Liver (tissue), 9 donors: ENCODE results near the gene CACNA1C. TPM values are rescaled to one million over a fixed set of nuclear protein-coding genes. Genes with fewer than 3 reads are reported as not detected.
"Not testable (repeated sequence)": the region's sequence is repeated elsewhere in the genome, so short reads cannot be mapped to it uniquely, and the experiment has no call there.

Experiments used
- DNase-seq: peaks from one replicate; pipeline ENCODE4 v3.0.0-alpha.2; 2017; ENCODE audit warnings: low spot score
- H3K27ac ChIP-seq, 2 donors: one replicate each; pipeline ENCODE4 v1.7.0; 2013; ENCODE audit warnings: inconsistent platforms in 2 of 2, low read length in 2 of 2, control low read depth in 1 of 2, low read depth in 1 of 2, mild to moderate bottlenecking in 1 of 2
- H3K27me3 ChIP-seq, 4 donors: one replicate each; pipeline versions ENCODE4 v1.6.1 to v1.7.0; 2013; ENCODE audit warnings: low read length in 3 of 4, inconsistent platforms in 1 of 4, mild to moderate bottlenecking in 1 of 4, moderate library complexity in 1 of 4; ENCODE audit not compliant: control insufficient read depth in 4 of 4, insufficient read depth in 4 of 4
- H3K36me3 ChIP-seq, 4 donors: one replicate each; pipeline versions ENCODE4 v1.6.1 to v1.7.0; 2013; ENCODE audit warnings: low read length in 3 of 4, mild to moderate bottlenecking in 3 of 4, low read depth in 1 of 4, moderate library complexity in 1 of 4; ENCODE audit not compliant: control insufficient read depth in 4 of 4, insufficient read depth in 3 of 4
- H3K4me1 ChIP-seq, 4 donors: one replicate each; pipeline versions ENCODE4 v1.6.1 to v1.7.0; 2013; ENCODE audit warnings: low read length in 3 of 4, mild to moderate bottlenecking in 3 of 4, moderate library complexity in 1 of 4; ENCODE audit not compliant: control insufficient read depth in 4 of 4, insufficient read depth in 4 of 4
- H3K4me3 ChIP-seq, 3 donors: one replicate each; pipeline versions ENCODE4 v1.6.1 to v1.7.0; 2013; ENCODE audit warnings: low read length in 3 of 3, control low read depth in 1 of 3, low read depth in 1 of 3, mild to moderate bottlenecking in 1 of 3
- H3K9ac ChIP-seq, 2 donors: one replicate each; pipeline ENCODE4 v1.7.0; 2013; ENCODE audit warnings: low read length in 2 of 2, mild to moderate bottlenecking in 2 of 2, moderate library complexity in 2 of 2, control low read depth in 1 of 2, low read depth in 1 of 2
- H3K9me3 ChIP-seq, 4 donors: one replicate each; pipeline versions ENCODE4 v1.6.1 to v1.7.0; 2013; ENCODE audit warnings: low read length in 3 of 4; ENCODE audit not compliant: control insufficient read depth in 4 of 4
- EGR1 ChIP-seq, 2 donors: IDR thresholded peaks; 2 replicates each; pipeline ENCODE4 v1.6.1; 2016 to 2018; ENCODE audit warnings: antibody characterized with exemption in 2 of 2, low read depth in 2 of 2
- HNF4A ChIP-seq, 2 donors: conservative IDR thresholded peaks; 2 replicates each; pipeline ENCODE4 v1.6.1; 2016; ENCODE audit warnings: antibody characterized with exemption in 2 of 2, mild to moderate bottlenecking in 2 of 2
- HNF4G ChIP-seq: IDR thresholded peaks from 2 replicates; pipeline ENCODE4 v1.6.1; 2016; ENCODE audit warnings: antibody characterized with exemption
- NR2F2 ChIP-seq: IDR thresholded peaks from 2 replicates; pipeline ENCODE4 v1.6.1; 2016; ENCODE audit warnings: antibody characterized with exemption
- REST ChIP-seq: IDR thresholded peaks from 2 replicates; pipeline ENCODE4 v1.6.1; 2016; ENCODE audit warnings: antibody characterized with exemption, mild to moderate bottlenecking
- YY1 ChIP-seq: IDR thresholded peaks from 2 replicates; pipeline ENCODE4 v1.6.1; 2016; ENCODE audit warnings: antibody characterized with exemption, mild to moderate bottlenecking
- WGBS: extraction: QIAGEN DNeasy Blood & Tissue Kit; methylation state at CpG from one replicate; pipeline ENCODE4 v1.1.7; 2013; 5-methylcytosine and 5-hydroxymethylcytosine counted together
- polyA plus RNA-seq, 2 donors: library from polyadenylated mRNA; stranded (reverse) in 1 of 2; unstranded in 1 of 2; fragments of 200-250 nt in 1 of 2; fragments of >200 nt in 1 of 2; fragmentation: Nextera tagmentation in 1 of 2; extraction: Ambion mirVana in 1 of 2; gene quantifications; one replicate each; pipeline versions ENCODE4 v1.2.1 to v1.2.3, GENCODE V29; 2013 to 2015
- total RNA-seq, 2 donors: library from RNA; depleted of rRNA; stranded (reverse); fragments of >200 nt; gene quantifications; one replicate each; pipeline ENCODE4 v1.2.3, GENCODE V29; 2014
- TF ChIP-seq, protein P1 (sequence below): IDR thresholded peaks from 2 replicates; pipeline ENCODE4 v1.6.1; 2016; ENCODE audit warnings: antibody characterized with exemption
- donor health status: healthy.
- donor health status: healthy.
- donor health status: healthy.
- donor health status: healthy.
- donor health status: healthy.

CACNA1C gene
- total and polyA plus RNA-seq, 4 donors: 0.23 to 1.9 (median 0.41) TPM

GRCh38 chr12:2129076-2129475 is 76.3 kb downstream of the CACNA1C start:
- no peak for DNase-seq
- H3K4me1 ChIP-seq: no peaks in the 10 kb centered on the region
- 81% methylated on average over 7 of the region's 7 CpGs for WGBS
- H3K27me3 ChIP-seq: peaks cover 0 to 2% (median 0%) of the 10 kb centered on the region in 4 donors
- no peak overlapping the region for H3K27ac ChIP-seq
- no peak overlapping the region for H3K9ac ChIP-seq
- H3K9me3 ChIP-seq: no peaks in the 10 kb centered on the region
- TF ChIP-seq HNF4A (conservative IDR thresholded peaks at IDR 0.05) (no peak), REST (no peak), YY1 (no peak), NR2F2 (no peak)
- TF ChIP-seq, protein P1, sequence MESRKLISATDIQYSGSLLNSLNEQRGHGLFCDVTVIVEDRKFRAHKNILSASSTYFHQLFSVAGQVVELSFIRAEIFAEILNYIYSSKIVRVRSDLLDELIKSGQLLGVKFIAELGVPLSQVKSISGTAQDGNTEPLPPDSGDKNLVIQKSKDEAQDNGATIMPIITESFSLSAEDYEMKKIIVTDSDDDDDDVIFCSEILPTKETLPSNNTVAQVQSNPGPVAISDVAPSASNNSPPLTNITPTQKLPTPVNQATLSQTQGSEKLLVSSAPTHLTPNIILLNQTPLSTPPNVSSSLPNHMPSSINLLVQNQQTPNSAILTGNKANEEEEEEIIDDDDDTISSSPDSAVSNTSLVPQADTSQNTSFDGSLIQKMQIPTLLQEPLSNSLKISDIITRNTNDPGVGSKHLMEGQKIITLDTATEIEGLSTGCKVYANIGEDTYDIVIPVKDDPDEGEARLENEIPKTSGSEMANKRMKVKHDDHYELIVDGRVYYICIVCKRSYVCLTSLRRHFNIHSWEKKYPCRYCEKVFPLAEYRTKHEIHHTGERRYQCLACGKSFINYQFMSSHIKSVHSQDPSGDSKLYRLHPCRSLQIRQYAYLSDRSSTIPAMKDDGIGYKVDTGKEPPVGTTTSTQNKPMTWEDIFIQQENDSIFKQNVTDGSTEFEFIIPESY: no peak
- no peaks in the 10 kb centered on the region for H3K36me3 ChIP-seq
- no peak overlapping the region for H3K4me3 ChIP-seq

DNA sequence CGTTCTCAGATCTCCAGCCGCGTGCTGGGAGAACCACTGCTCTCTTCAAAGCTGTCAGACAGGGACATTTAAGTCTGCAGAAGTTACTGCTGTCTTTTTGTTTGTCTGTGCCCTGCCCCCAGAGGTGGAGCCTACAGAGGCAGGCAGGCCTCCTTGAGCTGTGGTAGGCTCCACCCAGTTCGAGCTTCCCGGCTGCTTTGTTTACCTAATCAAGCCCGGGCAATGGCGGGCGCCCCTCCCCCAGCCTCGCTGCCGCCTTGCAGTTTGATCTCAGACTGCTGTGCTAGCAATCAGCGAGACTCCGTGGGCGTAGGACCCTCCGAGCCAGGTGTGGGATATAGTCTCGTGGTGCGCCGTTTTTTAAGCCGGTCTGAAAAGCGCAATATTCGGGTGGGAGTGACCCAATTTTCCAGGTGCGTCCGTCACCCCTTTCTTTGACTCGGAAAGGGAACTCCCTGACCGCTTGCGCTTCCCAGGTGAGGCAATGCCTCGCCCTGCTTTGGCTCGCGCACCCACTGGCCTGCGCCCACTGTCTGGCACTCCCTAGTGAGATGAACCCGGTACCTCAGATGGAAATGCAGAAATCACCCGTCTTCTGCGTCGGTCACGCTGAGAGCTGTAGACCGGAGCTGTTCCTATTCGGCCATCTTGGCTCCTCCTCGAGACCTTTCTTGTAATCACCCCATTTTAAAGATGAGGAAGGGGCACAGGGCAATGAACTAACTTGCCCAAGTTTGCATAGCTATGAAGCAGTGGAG is 83.1 kb downstream of the CACNA1C start:
- H3K4me3 ChIP-seq, DNase-seq, H3K27me3 ChIP-seq, H3K9me3 ChIP-seq, H3K27ac ChIP-seq, H3K36me3 ChIP-seq, H3K9ac ChIP-seq, H3K4me1 ChIP-seq: not testable (repeated sequence)
- WGBS: 66% methylated on average over 25 of the region's 37 CpGs

DNA sequence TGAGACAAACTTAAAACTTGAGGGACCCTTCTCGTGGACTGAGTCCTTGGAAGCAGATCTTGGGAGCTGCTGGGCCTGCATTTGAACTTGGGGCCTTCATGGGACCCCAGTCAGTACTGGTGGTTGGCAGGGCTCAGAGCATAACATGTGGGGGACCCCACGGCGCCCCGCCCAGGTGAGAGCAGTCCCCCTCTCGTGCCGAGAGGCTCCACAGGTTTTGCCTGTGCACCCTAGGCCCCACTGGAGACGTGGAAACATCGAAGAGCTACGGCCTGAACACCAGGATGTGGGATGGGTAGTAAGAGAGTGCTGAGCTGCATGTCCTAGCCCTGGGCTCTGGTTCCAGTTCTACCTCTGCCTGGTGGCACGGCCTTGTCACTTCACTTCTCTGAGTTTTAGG is 84.1 kb downstream of the CACNA1C start:
- DNase-seq: no peak
- TF ChIP-seq EGR1 (IDR thresholded peaks at IDR 0.05; ENCODE audit: low read depth in 2 of 2) (no peak), HNF4G (no peak), YY1 (no peak)
- H3K27ac ChIP-seq: no peak overlapping the region
- no peaks in the 10 kb centered on the region for H3K27me3 ChIP-seq
- H3K4me3 ChIP-seq: no peak overlapping the region
- no peaks in the 10 kb centered on the region for H3K4me1 ChIP-seq
- H3K36me3 ChIP-seq: no peaks in the 10 kb centered on the region
- no peaks in the 10 kb centered on the region for H3K9me3 ChIP-seq
- H3K9ac ChIP-seq: no peak overlapping the region
- WGBS: 95% methylated on average over 10 of the region's 10 CpGs
